Tibial nerve (tissue), 4 donors: ENCODE measurements around the gene KRT71. TPM values are rescaled to one million over a fixed set of nuclear protein-coding genes. Genes with fewer than 3 reads are reported as not detected.

ENCODE experiments used
- DNase-seq, 2 donors: peaks; one replicate each; pipeline ENCODE4 v3.0.0-alpha.2; 2019; ENCODE audit warnings: low spot score in 2 of 2
- H3K27ac ChIP-seq, 4 donors: fragments of 200-600 bp; sonication (generic) in 3 of 4; one replicate each; pipeline ENCODE4 v1.5.1; 2017 to 2019; ENCODE audit warnings: mild to moderate bottlenecking in 1 of 4
- H3K27me3 ChIP-seq, 2 donors: fragments of 200-600 bp; sonication (generic) in 1 of 2; one replicate each; pipeline versions ENCODE4 v1.5.1 to v1.6.0; 2017 to 2019
- H3K36me3 ChIP-seq, 3 donors: fragments of 200-600 bp; sonication (generic); one replicate each; pipeline ENCODE4 v1.5.1; 2018 to 2019
- H3K4me1 ChIP-seq, 4 donors: fragments of 200-600 bp; sonication (generic) in 3 of 4; one replicate each; pipeline ENCODE4 v1.5.1; 2017 to 2019
- H3K4me3 ChIP-seq, 4 donors: fragments of 200-600 bp; sonication (generic) in 3 of 4; one replicate each; pipeline ENCODE4 v1.5.1; 2017 to 2019; ENCODE audit warnings: mild to moderate bottlenecking in 1 of 4, moderate library complexity in 1 of 4
- H3K9me3 ChIP-seq, 4 donors: fragments of 200-600 bp; sonication (generic) in 3 of 4; one replicate each; pipeline ENCODE4 v1.5.1; 2017 to 2019
- CTCF ChIP-seq, 5 experiments: fragments of 200-600 bp in 3 of 5; fragments of 450-650 bp in 2 of 5; sonication (generic) in 3 of 5; IDR thresholded peaks; one replicate each; pipeline ENCODE4 v1.5.1; 2016 to 2019; ENCODE audit warnings: antibody characterized with exemption in 5 of 5, mild to moderate bottlenecking in 3 of 5, moderate library complexity in 2 of 5
- EP300 ChIP-seq, 2 donors: sonication (generic); formaldehyde crosslinking; IDR thresholded peaks; one replicate each; pipeline ENCODE4 v1.6.1; 2017; ENCODE audit warnings: antibody characterized with exemption in 2 of 2, mild to moderate bottlenecking in 1 of 2
- POLR2A ChIP-seq, 2 donors: fragments of 450-650 bp; IDR thresholded peaks; one replicate each; pipeline ENCODE4 v1.6.1; 2017; ENCODE audit warnings: antibody characterized with exemption in 2 of 2, mild to moderate bottlenecking in 2 of 2, moderate library complexity in 2 of 2
- WGBS, 2 donors: methylation state at CpG; one replicate each; pipeline ENCODE4 v1.1.5; 2018; 5-methylcytosine and 5-hydroxymethylcytosine counted together
- total RNA-seq, 4 donors: library from RNA; depleted of rRNA; stranded (reverse); fragments of >200 nt; gene quantifications; one replicate each; pipeline ENCODE4 v1.1.0, GENCODE V29; 2016

The KRT71 gene
- total RNA-seq = not detected

- TF ChIP-seq EP300 (IDR thresholded peaks at IDR 0.05) (no peak), CTCF (IDR thresholded peaks at IDR 0.05) (no peak), POLR2A (IDR thresholded peaks at IDR 0.05) (no peak)
- H3K27me3 ChIP-seq = no peaks in the 10 kb centered on the region
- H3K4me3 ChIP-seq = no peak within 1 kb of the TSS
- 84 to 88% methylated on average over 14 of the region's 14 CpGs for WGBS, 2 donors
- H3K36me3 ChIP-seq = no peaks in the 10 kb centered on the region
- H3K27ac ChIP-seq = no peak within 1 kb of the TSS
- H3K9me3 ChIP-seq = no peaks in the 10 kb centered on the region
- no peak for DNase-seq
- no peaks in the 10 kb centered on the region for H3K4me1 ChIP-seq
Observed at GRCh38 chr12:52552681-52553195, at the start of gene KRT71. KRT71 (minus strand) TSS chr12:52553145; CDS start chr12:52553077, 68 bp downstream.

- Histone ChIP-seq H3K27me3 (peaks cover 0 to 33% of the 10 kb centered on the region in 2 donors), H3K36me3 (no peaks in the 10 kb centered on the region), H3K4me1 (peaks cover 0 to 5% (median 0%) of the 10 kb centered on the region in 4 donors), H3K4me3 (no peak overlapping the region), H3K9me3 (no peaks in the 10 kb centered on the region), H3K27ac (no peak overlapping the region)
- no peak for DNase-seq
- TF ChIP-seq CTCF (IDR thresholded peaks at IDR 0.05) (no peak), POLR2A (IDR thresholded peaks at IDR 0.05) (no peak), EP300 (IDR thresholded peaks at IDR 0.05) (no peak)
- 84 to 88% methylated on average over 5 of the region's 5 CpGs for WGBS, 2 donors
Observed at GRCh38 chr12:52602552-52602951, 49.6 kb upstream of the KRT71 start.

GRCh38 chr12:52601671-52602070 is 48.7 kb upstream of the KRT71 start:
- TF ChIP-seq EP300 (IDR thresholded peaks at IDR 0.05) = no peak
- no peak for TF ChIP-seq CTCF (IDR thresholded peaks at IDR 0.05)
- TF ChIP-seq POLR2A (IDR thresholded peaks at IDR 0.05) = no peak
- Histone ChIP-seq H3K36me3 (no peaks in the 10 kb centered on the region), H3K9me3 (no peaks in the 10 kb centered on the region), H3K4me3 (no peak overlapping the region), H3K27ac (no peak overlapping the region), H3K27me3 (peaks cover 0 to 37% of the 10 kb centered on the region in 2 donors), H3K4me1 (peaks cover 0 to 5% (median 0%) of the 10 kb centered on the region in 4 donors)
- DNase-seq = no peak
- WGBS, 2 donors = 65 to 67% methylated on average over 4 of the region's 4 CpGs

- no peaks in the 10 kb centered on the region for H3K9me3 ChIP-seq
- peaks cover 0 to 5% (median 0%) of the 10 kb centered on the region in 4 donors for H3K4me1 ChIP-seq
- no peak for DNase-seq
- no peak within 1 kb of the TSS for H3K27ac ChIP-seq
- peaks cover 0 to 40% of the 10 kb centered on the region in 2 donors for H3K27me3 ChIP-seq
- no peak for TF ChIP-seq POLR2A (IDR thresholded peaks at IDR 0.05)
- TF ChIP-seq CTCF (IDR thresholded peaks at IDR 0.05) = no peak
- no peak for TF ChIP-seq EP300 (IDR thresholded peaks at IDR 0.05)
- no peak within 1 kb of the TSS for H3K4me3 ChIP-seq
- no peaks in the 10 kb centered on the region for H3K36me3 ChIP-seq
- 21 to 32% methylated on average over 36 to 45 of the region's 48 CpGs for WGBS, 2 donors
Observed at GRCh38 chr12:52600941-52601481, 48.1 kb upstream of the KRT71 start, which contains the start of gene KRT72. KRT72 (minus strand) TSS chr12:52601463; CDS start chr12:52601452, 11 bp downstream.

- Histone ChIP-seq H3K4me3 (no peak overlapping the region), H3K36me3 (no peaks in the 10 kb centered on the region), H3K27me3 (peaks cover 0 to 40% of the 10 kb centered on the region in 2 donors), H3K4me1 (peaks cover 0 to 5% (median 0%) of the 10 kb centered on the region in 4 donors), H3K27ac (no peak overlapping the region), H3K9me3 (no peaks in the 10 kb centered on the region)
- DNase-seq = no peak
- 84 to 92% methylated on average over 12 of the region's 12 CpGs for WGBS, 2 donors
- no peak for TF ChIP-seq CTCF (IDR thresholded peaks at IDR 0.05)
- TF ChIP-seq POLR2A (IDR thresholded peaks at IDR 0.05) = no peak
- no peak for TF ChIP-seq EP300 (IDR thresholded peaks at IDR 0.05)
Observed at GRCh38 chr12:52600475-52600874, 47.5 kb upstream of the KRT71 start.
